Endothelial cell of umbilical vein (primary cell): Measurements from ENCODE around the gene MARS1. TPM values are rescaled to one million over a fixed set of nuclear protein-coding genes. Genes with fewer than 3 reads are reported as not detected.

Experiments used
- BruUV-seq: library from RNA; stranded (reverse); fragments of 400-500 nt; replicated peaks from 2 replicates; lab custom pipeline; 2021; lab: Mats Ljungman, UMichigan
- CTCF ChIA-PET: fragments of 300-600, 350-600 bp; sonication (Branson Sonifier 250); formaldehyde crosslinking; loops from one replicate; lab custom pipeline; 2021; ENCODE audit warnings: antibody characterized with exemption, inconsistent platforms; lab: Charles Lee
- POLR2A ChIA-PET: fragments of 300-600, 350-600 bp; sonication (Branson Sonifier 250); formaldehyde crosslinking; loops from one replicate; lab custom pipeline; 2021; ENCODE audit warnings: antibody characterized with exemption, inconsistent platforms; lab: Charles Lee
- DNase-seq: peaks from one replicate; pipeline ENCODE4 v3.0.0-alpha.2; 2011; ENCODE audit warnings: low read depth, low spot score
- FAIRE-seq: peaks from 2 replicates; lab custom pipeline; 2011; peaks lifted over from hg19 to GRCh38; lab: Jason Lieb, UNC
- H2AFZ ChIP-seq: 2 replicates; pipeline ENCODE4 v1.6.0; 2012; ENCODE audit warnings: low read depth, low read length, control low read depth, inconsistent platforms
- H3K27ac ChIP-seq: 2 replicates; pipeline ENCODE4 v1.5.1; 2011; ENCODE audit warnings: low read depth, mild to moderate bottlenecking, control low read depth, low read length, moderate library complexity; ENCODE audit not compliant: insufficient read depth
- H3K27me3 ChIP-seq, 2 experiments: 2 replicates each; pipeline versions ENCODE4 v1.6.0 to v1.6.1; 2011; ENCODE audit warnings: low read length in 2 of 2, mixed read lengths in 1 of 2; ENCODE audit not compliant: control insufficient read depth in 2 of 2, insufficient read depth in 2 of 2
- H3K36me3 ChIP-seq, 2 experiments: 2 replicates in 1 of 2; 3 replicates in 1 of 2; pipeline ENCODE4 v1.5.1; 2011; ENCODE audit warnings: low read length in 2 of 2, mild to moderate bottlenecking in 1 of 2, moderate library complexity in 1 of 2; ENCODE audit not compliant: control insufficient read depth in 2 of 2, insufficient read depth in 2 of 2; ENCODE audit errors: extremely low read depth in 1 of 2
- H3K4me1 ChIP-seq: 3 replicates; pipeline ENCODE4 v1.5.1; 2011; ENCODE audit warnings: mild to moderate bottlenecking, low read length; ENCODE audit not compliant: control insufficient read depth, insufficient read depth; ENCODE audit errors: extremely low read depth
- H3K4me2 ChIP-seq: 2 replicates; pipeline ENCODE4 v1.6.1; 2011; ENCODE audit warnings: low read length, control low read depth, mixed read lengths; ENCODE audit not compliant: insufficient read depth
- H3K4me3 ChIP-seq, 3 experiments: fragments of 200-600 bp in 1 of 3; sonication (generic), shearing (Covaris generic) in 1 of 3; replicated peaks in 1 of 3; 2 replicates each; pipeline ENCODE4 v1.5.1; 2011 to 2016; ENCODE audit warnings: control low read depth in 3 of 3, low read length in 3 of 3, mild to moderate bottlenecking in 2 of 3, inconsistent platforms in 1 of 3, low read depth in 1 of 3, moderate library complexity in 1 of 3; ENCODE audit not compliant: insufficient read depth in 1 of 3
- H3K79me2 ChIP-seq: 2 replicates; pipeline ENCODE4 v1.6.0; 2012; ENCODE audit warnings: low read length, inconsistent platforms; ENCODE audit not compliant: control insufficient read depth, insufficient read depth
- H3K9ac ChIP-seq: replicated peaks from 2 replicates; pipeline ENCODE3; 2011; ENCODE audit warnings: low read length, control low read depth; ENCODE audit not compliant: insufficient read depth; ENCODE audit errors: extremely low read depth
- H3K9me1 ChIP-seq: replicated peaks from 3 replicates; pipeline ENCODE4 v1.6.0; 2011; ENCODE audit warnings: mild to moderate bottlenecking, low read length; ENCODE audit not compliant: control insufficient read depth, insufficient read depth; ENCODE audit errors: extremely low read depth
- H3K9me3 ChIP-seq: replicated peaks from 2 replicates; pipeline ENCODE4 v1.5.1; 2012; ENCODE audit warnings: low read length, inconsistent platforms; ENCODE audit not compliant: control insufficient read depth, insufficient read depth
- H4K20me1 ChIP-seq: replicated peaks from 2 replicates; pipeline ENCODE3; 2011; ENCODE audit warnings: mild to moderate bottlenecking, low read length; ENCODE audit not compliant: control insufficient read depth, insufficient read depth; ENCODE audit errors: extremely low read depth
- CTCF ChIP-seq, 2 donors: IDR thresholded peaks; 1 replicate in 1 of 2; 2 replicates in 1 of 2; pipeline ENCODE4 v1.5.1; 2011; ENCODE audit warnings: low read length in 2 of 2, mild to moderate bottlenecking in 2 of 2, moderate library complexity in 2 of 2, control low read depth in 1 of 2, inconsistent platforms in 1 of 2, low read depth in 1 of 2; ENCODE audit not compliant: insufficient read depth in 1 of 2; ENCODE audit errors: extremely low read depth in 1 of 2
- EZH2 ChIP-seq: IDR thresholded peaks from 2 replicates; pipeline ENCODE4 v1.6.1; 2012; ENCODE audit warnings: borderline replicate concordance, low read depth, mild to moderate bottlenecking, moderate library complexity, low read length, inconsistent platforms; ENCODE audit not compliant: severe bottlenecking
- FOS ChIP-seq: IDR thresholded peaks from 2 replicates; pipeline ENCODE4 v1.6.1; 2011; ENCODE audit warnings: mild to moderate bottlenecking, low read length, moderate library complexity, borderline replicate concordance; ENCODE audit not compliant: insufficient read depth
- GATA2 ChIP-seq: IDR thresholded peaks from 2 replicates; pipeline ENCODE4 v1.7.0; 2011; ENCODE audit warnings: low read depth, mild to moderate bottlenecking, moderate library complexity, mixed read lengths, low read length; ENCODE audit not compliant: insufficient read length, insufficient read depth
- JUN ChIP-seq: IDR thresholded peaks from 2 replicates; pipeline ENCODE4 v1.6.1; 2011; ENCODE audit warnings: borderline replicate concordance, low read depth; ENCODE audit not compliant: insufficient read length, insufficient read depth
- MAX ChIP-seq: IDR thresholded peaks from 2 replicates; pipeline ENCODE4 v1.6.1; 2011; ENCODE audit not compliant: insufficient read depth, insufficient read length
- MYC ChIP-seq: IDR thresholded peaks from one replicate; pipeline ENCODE4 v1.6.1; 2011; ENCODE audit warnings: mild to moderate bottlenecking, low read depth, low read length
- POLR2A ChIP-seq: IDR thresholded peaks from 2 replicates; pipeline ENCODE4 v1.6.1; 2012; ENCODE audit warnings: low read depth, mild to moderate bottlenecking, control low read depth, low read length
- POLR2AphosphoS5 ChIP-seq: IDR thresholded peaks from 2 replicates; pipeline ENCODE4 v1.6.1; 2012; ENCODE audit warnings: low read depth, mild to moderate bottlenecking, control low read depth, low read length, moderate library complexity; ENCODE audit not compliant: insufficient read depth
- dilution Hi-C: fragments of 300-500 bp; cut with MboI; formaldehyde crosslinking; loops from one replicate; pipeline ENCODE4 v1.15.0; 2019; ENCODE audit warnings: low sequenced_read_pairs; ENCODE audit not compliant: extremely low pct_ligation_motif_present
- intact Hi-C: fragments of 100-400 bp; cut with micrococcal nuclease; formaldehyde crosslinking; loops from one replicate; pipeline ENCODE4 v1.10.0; 2022
- polyA plus RNA-seq, 4 experiments: library from polyadenylated mRNA; depleted of rRNA in 3 of 4; stranded (reverse) in 3 of 4; unstranded in 1 of 4; fragments of >200 nt; gene quantifications; 2 replicates each; pipeline versions ENCODE4 v1.2.1 to v1.2.3, GENCODE V29; 2011 to 2012; ENCODE audit warnings: missing spikeins in 1 of 4
- total RNA-seq: library from RNA; stranded (reverse); gene quantifications from 2 replicates; pipeline ENCODE4 v1.2.3, GENCODE V29; 2021

The MARS1 gene
- total and polyA plus RNA-seq, 2 donors (not counting 3 experiments of a cell fraction or from before 2014, with no cell fraction given), result 118 to 212 TPM

GRCh38 chr12:57474862-57475261 lies 13.0 kb upstream of the MARS1 start:
- intact Hi-C loops (no loop called here), dilution Hi-C loops (no loop called here)
- Histone ChIP-seq H3K27ac (no peak overlapping the region), H3K4me2 (no peak overlapping the region), H3K79me2 (no peaks in the 10 kb centered on the region), H3K4me1 (peaks cover 12% of the 10 kb centered on the region), H3K9me1 (no peaks in the 10 kb centered on the region), H3K36me3 (no peaks in the 10 kb centered on the region), H2AFZ (no peak overlapping the region), H3K27me3 (peaks cover 48 to 66% of the 10 kb centered on the region in 2 experiments), H4K20me1 (no peaks in the 10 kb centered on the region), H3K4me3 (no peak overlapping the region), H3K9ac (no peak overlapping the region), H3K9me3 (no peaks in the 10 kb centered on the region)
- POLR2A ChIA-PET, result no interaction called here
- DNase-seq (no peak), FAIRE-seq (no peak)
- CTCF ChIA-PET, result interaction anchor here (0.6 to 2.8 kb wide), 6 partner anchors 9 to 109 kb away, joined by 3 to 18 read pairs (median 4); partner anchors contain the start of genes GLI1 and MARS1
- BruUV-seq, result no TSS peak
- TF ChIP-seq EZH2 (no peak), JUN (no peak), FOS (no peak), POLR2AphosphoS5 (no peak), CTCF (IDR thresholded peaks at IDR 0.05; ENCODE audit: extremely low read depth in 1 of 2, insufficient read depth in 1 of 2, low read depth in 1 of 2, low read length in 2 of 2) (no peak), MYC (no peak), GATA2 (no peak), POLR2A (no peak), MAX (no peak)
